DMS53 (cell line): ENCODE results near the gene DAB2IP.

ENCODE experiments used
- DNase-seq: peaks from one replicate; lab custom pipeline; 2025; lab: John Stamatoyannopoulos, UW

DAB2IP gene

GRCh38 chr9:121626012-121626411 is 25.4 kb upstream of the DAB2IP start:
- no peak for DNase-seq

- DNase-seq: no peak
Measured at GRCh38 chr9:121627427-121627826, 24.0 kb upstream of the DAB2IP start.

- no peak for DNase-seq
Measured at GRCh38 chr9:121628401-121628800, 23.0 kb upstream of the DAB2IP start.

GRCh38 chr9:121631115-121631514 is 20.3 kb upstream of the DAB2IP start:
- DNase-seq: no peak

GRCh38 chr9:121631978-121632418 is 19.4 kb upstream of the DAB2IP start:
- no peak for DNase-seq

- DNase-seq: no peak
Measured at GRCh38 chr9:121633119-121633714, 18.2 kb upstream of the DAB2IP start.

- no peak for DNase-seq
Measured at GRCh38 chr9:121633736-121634135, 17.7 kb upstream of the DAB2IP start.

GRCh38 chr9:121634329-121635261 is 16.8 kb upstream of the DAB2IP start:
- DNase-seq: peak; percentile 42

GRCh38 chr9:121635300-121635876 is 16.0 kb upstream of the DAB2IP start:
- DNase-seq: no peak

- DNase-seq: no peak
Measured at GRCh38 chr9:121636341-121636865, 15.0 kb upstream of the DAB2IP start.

- DNase-seq: no peak
Measured at GRCh38 chr9:121636978-121637712, 14.3 kb upstream of the DAB2IP start.

- DNase-seq: peak; percentile 66
Measured at GRCh38 chr9:121637713-121638220, 13.7 kb upstream of the DAB2IP start.

- no peak for DNase-seq
Measured at GRCh38 chr9:121638399-121638798, 13.0 kb upstream of the DAB2IP start.

- no peak for DNase-seq
Measured at GRCh38 chr9:121638901-121639592, 12.4 kb upstream of the DAB2IP start.

GRCh38 chr9:121639619-121640018 is 11.8 kb upstream of the DAB2IP start:
- DNase-seq: no peak

- DNase-seq: peak; percentile 64
Measured at GRCh38 chr9:121640076-121640475, 11.4 kb upstream of the DAB2IP start.

GRCh38 chr9:121640491-121641223 is 10.8 kb upstream of the DAB2IP start:
- DNase-seq: no peak

GRCh38 chr9:121641224-121641611 is 10.2 kb upstream of the DAB2IP start:
- no peak for DNase-seq

- DNase-seq: no peak
Measured at GRCh38 chr9:121642758-121643157, 8.7 kb upstream of the DAB2IP start.

GRCh38 chr9:121643473-121643872 is 8.0 kb upstream of the DAB2IP start:
- DNase-seq: no peak
